Activated CD4-positive, alpha-beta memory T cell treated with anti-CD3 and anti-CD28 coated beads, Interleukin-2, amount 10 ng/mL, durations not matched to agents 7 days and 5 days (primary cell): ENCODE results near the gene SMARCD1. TPM values are rescaled to one million over a fixed set of nuclear protein-coding genes. Genes with fewer than 3 reads are reported as not detected.

Experiments
- CTCF ChIA-PET: fragments of 350-600 bp; sonication (Branson Sonifier 250); formaldehyde crosslinking; loops from one replicate; lab custom pipeline; 2021; ENCODE audit warnings: antibody characterized with exemption, inconsistent platforms; lab: Charles Lee
- POLR2A ChIA-PET: fragments of 350-600 bp; sonication (Branson Sonifier 250); formaldehyde crosslinking; loops from one replicate; lab custom pipeline; 2021; ENCODE audit warnings: antibody characterized with exemption; lab: Charles Lee
- DNase-seq: peaks from one replicate; pipeline ENCODE4 v3.0.0-alpha.2; 2020
- H3K27ac Mint-ChIP-seq: one replicate; pipeline ENCODE4 v1.8.0; 2021; ENCODE audit warnings: mild to moderate bottlenecking, mixed read lengths
- H3K27me3 Mint-ChIP-seq: one replicate; pipeline ENCODE4 v1.8.0; 2021; ENCODE audit warnings: mixed read lengths
- H3K36me3 Mint-ChIP-seq: one replicate; pipeline ENCODE4 v1.8.0; 2021; ENCODE audit warnings: low read depth, mixed read lengths
- H3K4me1 Mint-ChIP-seq: one replicate; pipeline ENCODE4 v1.8.0; 2021; ENCODE audit warnings: mixed read lengths
- H3K4me3 Mint-ChIP-seq: one replicate; pipeline ENCODE4 v1.8.0; 2021; ENCODE audit warnings: mild to moderate bottlenecking, mixed read lengths
- H3K9me3 Mint-ChIP-seq: one replicate; pipeline ENCODE4 v1.8.0; 2021; ENCODE audit warnings: mixed read lengths
- total RNA-seq, 2 experiments: library from RNA; stranded (reverse); gene quantifications; one replicate each; pipeline ENCODE4 v1.2.3, GENCODE V29; 2021

Gene SMARCD1
- total RNA-seq, 2 experiments from 2014 or later = 57.3 to 63.3 TPM

DNA sequence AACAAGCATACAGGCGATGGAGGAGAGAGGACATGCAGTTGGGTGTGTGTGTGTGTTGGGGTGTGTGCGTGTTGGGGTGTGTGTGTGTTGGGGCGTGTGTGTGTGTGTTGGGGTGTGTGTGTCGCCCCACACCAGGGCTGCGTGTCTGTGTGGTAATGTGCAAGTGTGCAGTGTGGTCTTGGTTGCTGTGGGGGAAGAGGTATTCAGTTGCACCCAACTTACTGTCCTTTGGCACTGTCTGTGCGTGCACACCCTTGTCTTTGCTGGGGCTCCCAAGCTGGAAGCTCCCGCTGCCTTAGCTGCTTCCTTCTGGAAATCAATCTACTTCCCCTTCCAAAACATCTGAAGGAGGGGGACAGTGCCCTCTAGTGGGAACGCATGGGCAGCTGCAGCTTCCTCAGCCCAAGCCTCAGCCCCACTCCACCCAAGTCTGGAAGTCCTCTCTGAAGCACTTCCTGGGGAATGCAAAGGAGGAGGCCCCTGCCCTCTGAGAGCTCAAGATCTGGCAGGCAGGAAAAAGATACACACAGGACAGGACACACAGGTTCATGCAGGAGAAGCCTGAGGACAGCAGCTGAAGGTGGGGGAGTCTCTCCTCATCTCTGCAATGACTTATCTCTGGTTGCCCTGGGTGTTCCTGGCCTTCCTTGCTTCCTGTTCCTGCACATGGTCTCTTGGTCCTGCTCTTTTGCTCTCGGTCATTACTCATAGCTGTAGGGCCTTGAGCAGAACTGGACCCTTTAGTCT is 14.7 kb upstream of the SMARCD1 start:
- no peak overlapping the region for H3K4me3 Mint-ChIP-seq
- peaks cover 8% of the 10 kb centered on the region for H3K4me1 Mint-ChIP-seq
- no peaks in the 10 kb centered on the region for H3K9me3 Mint-ChIP-seq
- H3K36me3 Mint-ChIP-seq = no peaks in the 10 kb centered on the region
- ChIA-PET POLR2A (interaction anchor here (0.8 to 1.4 kb wide), 3 partner anchors 14 to 103 kb away, joined by 3 to 4 read pairs (median 3); partner anchors contain the start of genes COX14 and SMARCD1), CTCF (interaction anchor here (0.6 to 7.4 kb wide), 37 partner anchors 8 to 573 kb away, joined by 3 to 82 read pairs (median 4); partner anchors contain the start of genes CERS5, COX14, RACGAP1 and SMARCD1)
- H3K27ac Mint-ChIP-seq = no peak overlapping the region
- peak; percentile 73 for DNase-seq
- H3K27me3 Mint-ChIP-seq = peaks cover 4% of the 10 kb centered on the region

DNA sequence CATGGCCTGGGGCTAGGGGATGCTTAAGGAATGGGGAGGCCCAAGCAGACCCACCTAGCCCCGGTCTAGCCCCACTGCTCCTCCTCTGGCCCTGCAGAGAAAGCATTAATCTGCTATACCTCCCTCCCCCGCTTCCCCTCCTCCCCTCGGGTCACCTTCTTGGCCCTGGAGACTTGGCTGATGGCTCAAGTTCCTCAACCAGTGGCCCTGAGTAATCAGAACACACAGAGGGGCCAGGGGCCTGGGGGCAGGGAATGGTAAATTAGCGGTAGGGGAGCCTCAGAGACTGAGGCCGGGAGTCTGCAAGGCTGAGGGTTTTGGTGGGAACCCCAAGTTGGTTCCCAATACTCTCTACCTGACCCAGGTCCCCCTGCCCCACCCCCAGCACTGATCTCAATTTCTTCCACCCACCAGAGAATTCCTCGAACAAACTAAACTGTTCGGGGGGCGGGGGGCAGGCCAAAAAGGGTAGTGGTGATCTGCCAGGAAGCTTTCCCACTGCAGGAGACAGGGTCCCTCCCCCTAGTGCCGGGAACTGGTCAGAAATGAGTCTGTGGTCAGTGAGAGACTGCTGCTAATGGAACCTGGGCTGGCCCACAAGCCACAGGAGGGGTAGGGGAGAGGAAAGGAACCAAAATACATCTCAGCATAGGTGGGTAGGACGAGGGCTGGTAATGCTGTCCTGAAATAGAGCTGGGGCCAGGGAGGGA is 12.8 kb upstream of the SMARCD1 start:
- peaks cover 4% of the 10 kb centered on the region for H3K27me3 Mint-ChIP-seq
- H3K27ac Mint-ChIP-seq = no peak overlapping the region
- POLR2A ChIA-PET = interaction anchor here (1.5 kb wide), 1 partner anchor 12 kb away, joined by 5 read pairs; no protein-coding TSS in a partner anchor
- DNase-seq = no peak
- H3K4me3 Mint-ChIP-seq = no peak overlapping the region
- no peaks in the 10 kb centered on the region for H3K36me3 Mint-ChIP-seq
- CTCF ChIA-PET = interaction anchor here (1.8 to 4.7 kb wide), 3 partner anchors 13 to 40 kb away, joined by 5 to 27 read pairs (median 19); partner anchors contain the start of genes COX14 and SMARCD1
- H3K9me3 Mint-ChIP-seq = no peaks in the 10 kb centered on the region
- peaks cover 8% of the 10 kb centered on the region for H3K4me1 Mint-ChIP-seq

DNA sequence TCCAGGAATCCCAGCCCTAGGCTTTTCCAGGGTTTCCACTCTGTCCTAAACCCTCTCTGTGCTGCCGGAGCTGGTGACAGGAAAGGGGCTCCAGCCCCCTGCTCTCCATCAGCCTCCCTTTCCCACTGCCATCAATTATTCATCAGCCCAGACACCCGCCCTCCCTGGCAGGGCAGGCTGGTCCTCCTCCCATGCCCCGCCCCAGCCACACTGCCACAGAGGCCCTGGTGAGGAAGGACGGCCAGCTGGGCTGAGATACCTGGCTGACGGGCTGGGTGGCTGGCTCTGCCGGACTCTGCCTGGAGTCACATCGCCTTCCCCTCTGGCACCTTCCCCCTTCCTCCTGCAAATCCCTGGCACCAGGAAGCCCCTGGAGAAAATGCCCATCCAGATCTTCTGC is 11.9 kb upstream of the SMARCD1 start:
- POLR2A ChIA-PET = interaction anchor here (1.5 kb wide), 1 partner anchor 11 kb away, joined by 5 read pairs; no protein-coding TSS in a partner anchor
- Mint-ChIP-seq H3K4me1 (peaks cover 8% of the 10 kb centered on the region), H3K27me3 (peaks cover 4% of the 10 kb centered on the region), H3K36me3 (no peaks in the 10 kb centered on the region), H3K27ac (no peak overlapping the region), H3K9me3 (no peaks in the 10 kb centered on the region), H3K4me3 (no peak overlapping the region)
- CTCF ChIA-PET = interaction anchor here (1.6 to 2.0 kb wide), 4 partner anchors 12 to 34 kb away, joined by 6 to 9 read pairs (median 8); partner anchors contain the start of gene SMARCD1
- DNase-seq = no peak

DNA sequence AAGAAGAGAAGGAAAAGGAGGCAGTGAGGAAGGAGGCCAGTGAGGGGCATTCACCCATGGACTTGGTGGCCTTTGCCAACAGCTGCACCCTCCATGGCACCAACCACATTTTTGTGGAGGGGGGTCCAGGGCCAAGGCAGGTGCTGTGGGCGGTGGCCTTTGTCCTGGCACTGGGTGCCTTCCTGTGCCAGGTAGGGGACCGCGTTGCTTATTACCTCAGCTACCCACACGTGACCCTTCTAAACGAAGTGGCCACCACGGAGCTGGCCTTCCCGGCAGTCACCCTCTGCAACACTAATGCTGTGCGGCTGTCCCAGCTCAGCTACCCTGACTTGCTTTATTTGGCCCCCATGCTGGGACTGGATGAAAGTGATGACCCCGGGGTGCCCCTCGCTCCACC is 11.4 kb upstream of the SMARCD1 start:
- Mint-ChIP-seq H3K4me1 (peaks cover 8% of the 10 kb centered on the region), H3K27me3 (peaks cover 4% of the 10 kb centered on the region), H3K27ac (no peak overlapping the region), H3K36me3 (no peaks in the 10 kb centered on the region), H3K9me3 (no peaks in the 10 kb centered on the region), H3K4me3 (no peak overlapping the region)
- DNase-seq = no peak
- ChIA-PET POLR2A (interaction anchor here (1.5 kb wide), 1 partner anchor 11 kb away, joined by 5 read pairs; no protein-coding TSS in a partner anchor), CTCF (interaction anchor here (1.2 to 2.0 kb wide), 7 partner anchors 9 to 241 kb away, joined by 3 to 9 read pairs (median 6); partner anchors contain the start of gene SMARCD1)

DNA sequence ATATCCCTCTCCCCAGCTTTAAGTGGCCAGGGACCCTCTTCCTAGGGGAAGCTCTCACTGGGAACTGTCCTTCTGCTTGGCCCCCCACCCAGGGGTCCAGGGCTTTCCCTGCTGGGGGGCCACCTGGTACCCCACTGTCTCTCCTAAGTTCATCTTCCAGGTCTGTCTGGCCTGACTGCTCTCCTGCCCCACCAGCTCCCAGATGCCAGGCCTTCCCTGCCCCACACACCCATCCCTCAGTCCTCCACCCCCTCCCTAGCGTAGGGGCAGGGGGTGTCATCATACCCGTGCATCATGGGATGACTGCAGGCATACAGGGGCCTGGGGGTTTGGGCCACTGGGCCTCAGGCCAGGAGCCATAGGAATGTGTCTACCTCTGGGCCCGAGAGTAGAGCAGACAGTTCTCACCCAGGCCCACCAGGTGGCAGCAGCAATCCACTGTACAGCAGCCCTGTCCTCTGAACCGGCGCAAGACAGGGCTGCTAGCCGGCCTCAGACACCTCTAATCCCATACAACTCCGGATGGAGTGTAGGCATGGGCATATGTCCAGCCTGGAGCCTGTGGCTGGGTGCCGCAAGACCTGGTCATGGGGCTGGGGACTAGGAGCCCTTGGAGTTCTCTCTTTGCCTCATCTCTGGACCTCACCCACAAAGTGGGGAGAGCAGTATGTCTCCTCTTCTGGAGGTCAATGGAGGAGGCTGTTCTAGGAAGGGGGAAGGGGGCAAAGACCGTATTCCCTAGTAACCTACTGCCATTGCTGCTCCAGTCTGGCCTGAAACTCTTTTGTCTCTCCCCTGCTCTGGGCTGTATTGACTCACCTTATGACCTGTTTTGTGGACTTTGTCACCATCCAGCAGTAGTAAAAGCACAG is 10.0 kb upstream of the SMARCD1 start:
- no peak overlapping the region for H3K27ac Mint-ChIP-seq
- H3K36me3 Mint-ChIP-seq = no peaks in the 10 kb centered on the region
- no peak overlapping the region for H3K4me3 Mint-ChIP-seq
- CTCF ChIA-PET = interaction anchor here (0.6 to 2.1 kb wide), 19 partner anchors 8 to 946 kb away, joined by 3 to 11 read pairs (median 5); partner anchors contain the start of genes COX14 and SMARCD1
- peaks cover 4% of the 10 kb centered on the region for H3K27me3 Mint-ChIP-seq
- DNase-seq = peak; percentile 83
- H3K9me3 Mint-ChIP-seq = no peaks in the 10 kb centered on the region
- POLR2A ChIA-PET = no interaction called here
- peaks cover 6% of the 10 kb centered on the region for H3K4me1 Mint-ChIP-seq

DNA sequence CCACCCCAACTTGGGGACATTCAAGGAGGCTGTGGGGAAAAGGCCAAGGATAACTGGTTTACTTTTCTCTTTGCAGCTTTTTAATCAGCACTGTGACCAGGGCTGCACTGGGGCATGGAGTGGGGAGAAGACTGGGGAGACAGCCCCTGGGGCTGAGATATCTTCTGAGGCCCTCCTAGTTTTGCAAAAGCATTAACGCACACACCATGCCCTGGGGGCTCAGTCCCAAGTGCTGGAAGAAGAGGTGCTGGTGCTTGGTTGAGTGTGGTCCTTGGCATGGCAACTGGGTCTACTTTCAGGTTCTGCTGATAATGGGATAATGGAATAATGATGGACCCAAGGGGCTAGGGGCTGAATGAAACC is 9.4 kb upstream of the SMARCD1 start:
- Mint-ChIP-seq H3K36me3 (no peaks in the 10 kb centered on the region), H3K4me1 (peaks cover 2% of the 10 kb centered on the region), H3K27me3 (no peaks in the 10 kb centered on the region), H3K9me3 (no peaks in the 10 kb centered on the region), H3K4me3 (no peak overlapping the region), H3K27ac (no peak overlapping the region)
- CTCF ChIA-PET = interaction anchor here (1.3 to 2.1 kb wide), 6 partner anchors 9 to 238 kb away, joined by 3 to 11 read pairs (median 7); partner anchors contain the start of genes COX14 and SMARCD1
- POLR2A ChIA-PET = no interaction called here
- DNase-seq = no peak

DNA sequence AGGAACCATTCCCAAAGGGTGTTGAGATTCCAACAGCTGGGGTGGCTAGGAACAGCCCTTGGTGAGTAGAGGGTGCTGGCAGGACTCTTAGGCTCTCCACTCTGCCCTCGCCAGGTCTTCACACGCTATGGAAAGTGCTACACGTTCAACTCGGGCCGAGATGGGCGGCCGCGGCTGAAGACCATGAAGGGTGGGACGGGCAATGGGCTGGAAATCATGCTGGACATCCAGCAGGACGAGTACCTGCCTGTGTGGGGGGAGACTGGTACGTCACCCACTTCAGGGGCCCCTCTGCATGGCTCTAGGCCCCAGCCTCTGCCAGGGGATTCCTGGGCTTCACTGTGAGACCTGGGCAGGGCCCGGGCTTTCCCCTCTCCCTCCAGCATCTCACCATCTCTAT is 8.0 kb upstream of the SMARCD1 start:
- no peak overlapping the region for H3K27ac Mint-ChIP-seq
- no peak overlapping the region for H3K4me3 Mint-ChIP-seq
- DNase-seq = no peak
- peaks cover 2% of the 10 kb centered on the region for H3K4me1 Mint-ChIP-seq
- H3K27me3 Mint-ChIP-seq = no peaks in the 10 kb centered on the region
- H3K9me3 Mint-ChIP-seq = no peaks in the 10 kb centered on the region
- ChIA-PET POLR2A (interaction anchor here (0.9 to 1.9 kb wide), 2 partner anchors 8 to 35 kb away, joined by 3 to 4 read pairs; partner anchors contain the start of genes COX14 and SMARCD1), CTCF (interaction anchor here (0.6 to 2.1 kb wide), 8 partner anchors 10 to 237 kb away, joined by 3 to 9 read pairs (median 3); partner anchors contain the start of gene COX14)
- H3K36me3 Mint-ChIP-seq = no peaks in the 10 kb centered on the region

DNA sequence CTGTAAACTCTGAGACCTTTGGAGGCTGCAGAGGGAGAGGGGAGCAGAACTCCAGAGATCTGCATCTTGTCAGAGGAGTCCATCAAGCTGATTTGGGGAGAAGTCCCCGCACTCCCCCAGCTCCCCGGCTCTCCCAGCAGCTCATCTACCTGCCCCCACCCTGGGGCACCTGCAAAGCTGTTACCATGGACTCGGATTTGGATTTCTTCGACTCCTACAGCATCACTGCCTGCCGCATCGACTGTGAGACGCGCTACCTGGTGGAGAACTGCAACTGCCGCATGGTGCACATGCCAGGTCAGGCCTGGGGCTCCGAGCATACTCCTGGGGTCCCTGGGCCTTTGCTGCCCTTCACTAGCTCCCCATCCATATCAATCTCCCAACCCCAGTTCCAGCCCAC is 6.9 kb upstream of the SMARCD1 start:
- POLR2A ChIA-PET = interaction anchor here (1.9 kb wide), 1 partner anchor 34 kb away, joined by 4 read pairs; the partner anchor contains the start of gene COX14

DNA sequence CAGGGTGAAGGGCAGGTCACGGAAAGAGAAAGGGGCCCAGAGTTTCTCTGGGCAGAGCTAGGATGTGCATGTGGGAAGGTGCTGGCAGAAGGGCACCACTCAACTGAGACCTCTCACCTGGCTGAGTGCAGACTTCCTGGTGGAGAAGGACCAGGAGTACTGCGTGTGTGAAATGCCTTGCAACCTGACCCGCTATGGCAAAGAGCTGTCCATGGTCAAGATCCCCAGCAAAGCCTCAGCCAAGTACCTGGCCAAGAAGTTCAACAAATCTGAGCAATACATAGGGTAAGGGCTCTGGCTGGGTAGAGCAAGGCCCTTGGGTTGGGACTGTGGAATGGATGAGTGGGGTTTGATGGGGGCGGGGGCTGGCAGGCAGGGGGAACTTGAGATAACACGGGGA is 5.4 kb upstream of the SMARCD1 start:
- ChIA-PET CTCF (interaction anchor here (0.8 to 1.0 kb wide), 2 partner anchors 9 to 32 kb away, joined by 3 to 7 read pairs; partner anchors contain the start of gene COX14), POLR2A (no interaction called here)
- Mint-ChIP-seq H3K4me3 (no peak overlapping the region), H3K36me3 (no peaks in the 10 kb centered on the region), H3K27me3 (no peaks in the 10 kb centered on the region), H3K9me3 (no peaks in the 10 kb centered on the region), H3K27ac (no peak overlapping the region), H3K4me1 (peaks cover 9% of the 10 kb centered on the region)
- no peak for DNase-seq

More for the DNA sequence above, 6.9 kb upstream of the SMARCD1 start:
- no peak for DNase-seq
- Mint-ChIP-seq H3K4me1 (peaks cover 2% of the 10 kb centered on the region), H3K27ac (no peak overlapping the region), H3K4me3 (no peak overlapping the region), H3K27me3 (no peaks in the 10 kb centered on the region), H3K36me3 (no peaks in the 10 kb centered on the region), H3K9me3 (no peaks in the 10 kb centered on the region)
- CTCF ChIA-PET = no interaction called here

DNA sequence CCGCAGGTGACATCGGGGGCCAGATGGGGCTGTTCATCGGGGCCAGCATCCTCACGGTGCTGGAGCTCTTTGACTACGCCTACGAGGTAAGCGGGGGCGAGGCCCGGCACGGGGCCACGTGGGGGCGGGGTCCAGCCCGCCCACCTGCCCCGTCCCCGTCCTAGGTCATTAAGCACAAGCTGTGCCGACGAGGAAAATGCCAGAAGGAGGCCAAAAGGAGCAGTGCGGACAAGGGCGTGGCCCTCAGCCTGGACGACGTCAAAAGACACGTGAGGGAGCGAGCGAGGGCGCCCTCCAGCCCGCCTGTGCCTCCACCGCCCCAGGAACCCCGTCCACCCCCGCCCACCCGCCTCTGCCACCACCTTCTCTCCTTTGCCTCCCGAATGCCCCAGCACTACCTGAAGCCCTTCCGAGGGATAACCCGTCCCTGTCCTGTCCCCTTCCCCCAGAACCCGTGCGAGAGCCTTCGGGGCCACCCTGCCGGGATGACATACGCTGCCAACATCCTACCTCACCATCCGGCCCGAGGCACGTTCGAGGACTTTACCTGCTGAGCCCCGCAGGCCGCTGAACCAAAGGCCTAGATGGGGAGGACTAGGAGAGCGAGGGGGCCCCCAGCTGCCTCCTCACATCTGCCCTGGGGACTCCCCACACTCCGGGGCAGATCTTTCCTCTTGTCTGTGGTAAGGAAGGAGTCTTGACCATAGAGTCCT is 3.9 kb upstream of the SMARCD1 start:
- DNase-seq = no peak
- ChIA-PET POLR2A (interaction anchor here (2.2 kb wide), 1 partner anchor 86 kb away, joined by 7 read pairs; the partner anchor contains the start of gene CERS5), CTCF (no interaction called here)
- no peaks in the 10 kb centered on the region for H3K36me3 Mint-ChIP-seq
- no peak overlapping the region for H3K4me3 Mint-ChIP-seq
- H3K27me3 Mint-ChIP-seq = no peaks in the 10 kb centered on the region
- H3K4me1 Mint-ChIP-seq = peaks cover 16% of the 10 kb centered on the region
- no peaks in the 10 kb centered on the region for H3K9me3 Mint-ChIP-seq
- H3K27ac Mint-ChIP-seq = no peak overlapping the region

DNA sequence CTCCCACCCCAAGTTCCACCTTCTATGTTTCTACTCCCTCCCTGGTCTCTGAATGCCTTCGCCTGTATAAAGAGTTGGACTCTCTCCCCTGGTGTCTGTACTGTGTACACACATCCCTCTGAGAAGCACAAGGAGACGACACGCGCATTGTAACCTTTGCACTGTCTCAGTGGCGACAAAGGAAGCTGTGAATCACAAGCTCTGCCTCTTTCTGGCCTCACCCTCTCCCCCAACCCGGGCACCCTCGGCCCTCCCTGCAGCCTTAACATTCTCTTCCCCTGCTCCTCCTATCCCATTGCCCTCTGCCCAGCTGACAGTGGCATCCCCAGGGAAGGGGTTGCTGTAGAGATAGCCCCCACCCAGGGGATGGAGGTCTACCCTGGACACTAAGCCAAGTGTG is 2.5 kb upstream of the SMARCD1 start:
- ChIA-PET POLR2A (interaction anchor here (1.1 to 2.2 kb wide), 5 partner anchors 29 to 681 kb away, joined by 3 to 7 read pairs (median 3); partner anchors contain the start of genes ATF1, CERS5 and COX14), CTCF (interaction anchor here (0.7 to 13.1 kb wide), 7 partner anchors 8 to 137 kb away, joined by 3 to 181 read pairs (median 3); partner anchors contain the start of gene COX14)
- no peaks in the 10 kb centered on the region for H3K27me3 Mint-ChIP-seq
- DNase-seq = no peak
- no peaks in the 10 kb centered on the region for H3K9me3 Mint-ChIP-seq
- no peak overlapping the region for H3K27ac Mint-ChIP-seq
- no peak overlapping the region for H3K4me3 Mint-ChIP-seq
- H3K36me3 Mint-ChIP-seq = peaks cover 12% of the 10 kb centered on the region
- H3K4me1 Mint-ChIP-seq = peaks cover 28% of the 10 kb centered on the region
